HepG2 (cell line): Measurements from ENCODE around the gene PPP4C. TPM values are rescaled to one million over a fixed set of nuclear protein-coding genes. Genes with fewer than 3 reads are reported as not detected.

Experiments used
- CEBPG ChIP-seq: IDR thresholded peaks from 2 replicates; pipeline ENCODE4 v1.6.1; 2016
- NFKB2 ChIP-seq: sonication (generic); formaldehyde crosslinking; IDR thresholded peaks from 2 replicates; pipeline ENCODE4 v1.4.0; 2020; ENCODE audit warnings: missing genetic modification reagents, borderline replicate concordance
- NONO ChIP-seq, 2 experiments: fragments of 450-650 bp in 1 of 2; sonication (generic) in 1 of 2; formaldehyde crosslinking in 1 of 2; IDR thresholded peaks in 1 of 2; conservative IDR thresholded peaks in 1 of 2; 2 replicates each; pipeline versions ENCODE4 v1.6.1 to v1.8.0; 2017 to 2022; ENCODE audit warnings: mild to moderate bottlenecking in 1 of 2, missing genetic modification reagents in 1 of 2, moderate library complexity in 1 of 2
- ZFP90 ChIP-seq: sonication (generic); formaldehyde crosslinking; IDR thresholded peaks from 2 replicates; pipeline ENCODE4 v1.8.0; 2022; ENCODE audit warnings: missing genetic modification reagents, mild to moderate bottlenecking, inconsistent platforms, borderline replicate concordance
- ZNF136 ChIP-seq: sonication (generic); formaldehyde crosslinking; IDR thresholded peaks from 2 replicates; pipeline ENCODE4 v1.8.1; 2022; ENCODE audit warnings: low read depth, mild to moderate bottlenecking, moderate library complexity, missing genetic modification reagents
- ZNF709 ChIP-seq: sonication (generic); formaldehyde crosslinking; IDR thresholded peaks from 2 replicates; pipeline ENCODE4 v1.5.0; 2020; ENCODE audit warnings: mild to moderate bottlenecking, missing genetic modification reagents
- polyA plus RNA-seq, 8 experiments: library from polyadenylated mRNA; depleted of rRNA in 3 of 8; stranded (reverse) in 7 of 8; unstranded in 1 of 8; fragments of >200 nt; fragmentation: Illumina TruSeq in 4 of 8; extraction: Trizol in 4 of 8; gene quantifications; 2 replicates each; pipeline versions ENCODE4 v1.2.1 to v1.2.3, GENCODE V29; 2011 to 2016; ENCODE audit warnings: low read depth in 4 of 8, missing spikeins in 1 of 8, mixed read lengths in 1 of 8; ENCODE audit not compliant: insufficient read depth in 1 of 8
- total RNA-seq, 5 experiments: library from RNA; depleted of rRNA; stranded (reverse); fragments of >200 nt; fragmentation: Illumina TruSeq; extraction: Trizol; gene quantifications; 2 replicates each; pipeline ENCODE4 v1.2.3, GENCODE V29; 2016; ENCODE audit warnings: low read depth in 1 of 5
- TF ChIP-seq, protein P1 (sequence below): sonication (generic); formaldehyde crosslinking; IDR thresholded peaks from 2 replicates; pipeline ENCODE4 v1.8.1; 2023; ENCODE audit warnings: mild to moderate bottlenecking, inconsistent platforms, moderate library complexity, missing genetic modification reagents, borderline replicate concordance
- TF ChIP-seq, protein P2 (sequence below): sonication (generic); formaldehyde crosslinking; IDR thresholded peaks from 2 replicates; pipeline ENCODE4 v1.5.1; 2020; ENCODE audit warnings: mild to moderate bottlenecking, moderate library complexity, missing genetic modification reagents
- TF ChIP-seq, protein P3 (sequence below), 2 experiments: IDR thresholded peaks; 2 replicates each; pipeline ENCODE4 v1.6.1; 2011 to 2012; ENCODE audit warnings: low read length in 2 of 2, borderline replicate concordance in 1 of 2, low read depth in 1 of 2, mild to moderate bottlenecking in 1 of 2, moderate library complexity in 1 of 2
- TF ChIP-seq, protein P4 (sequence below): IDR thresholded peaks from 2 replicates; pipeline ENCODE4 v1.6.1; 2018; ENCODE audit warnings: missing genetic modification reagents
- TF ChIP-seq, protein P5 (sequence below): sonication (generic); formaldehyde crosslinking; IDR thresholded peaks from 2 replicates; pipeline ENCODE4 v1.9.0; 2021; ENCODE audit warnings: missing genetic modification reagents, mild to moderate bottlenecking, borderline replicate concordance
- TF ChIP-seq, protein P6 (sequence below): sonication (generic); formaldehyde crosslinking; IDR thresholded peaks from 2 replicates; pipeline ENCODE4 v1.8.0; 2023; ENCODE audit warnings: mild to moderate bottlenecking, missing genetic modification reagents
- TF ChIP-seq, protein P7 (sequence below): sonication (generic); formaldehyde crosslinking; IDR thresholded peaks from 2 replicates; pipeline ENCODE4 v1.4.0; 2020; ENCODE audit warnings: missing genetic modification reagents

PPP4C gene
- total and polyA plus RNA-seq, 2 of the 13 experiments (the other 11 are each of a cell fraction or from before 2014, with no cell fraction given) = 176 to 220 TPM

DNA sequence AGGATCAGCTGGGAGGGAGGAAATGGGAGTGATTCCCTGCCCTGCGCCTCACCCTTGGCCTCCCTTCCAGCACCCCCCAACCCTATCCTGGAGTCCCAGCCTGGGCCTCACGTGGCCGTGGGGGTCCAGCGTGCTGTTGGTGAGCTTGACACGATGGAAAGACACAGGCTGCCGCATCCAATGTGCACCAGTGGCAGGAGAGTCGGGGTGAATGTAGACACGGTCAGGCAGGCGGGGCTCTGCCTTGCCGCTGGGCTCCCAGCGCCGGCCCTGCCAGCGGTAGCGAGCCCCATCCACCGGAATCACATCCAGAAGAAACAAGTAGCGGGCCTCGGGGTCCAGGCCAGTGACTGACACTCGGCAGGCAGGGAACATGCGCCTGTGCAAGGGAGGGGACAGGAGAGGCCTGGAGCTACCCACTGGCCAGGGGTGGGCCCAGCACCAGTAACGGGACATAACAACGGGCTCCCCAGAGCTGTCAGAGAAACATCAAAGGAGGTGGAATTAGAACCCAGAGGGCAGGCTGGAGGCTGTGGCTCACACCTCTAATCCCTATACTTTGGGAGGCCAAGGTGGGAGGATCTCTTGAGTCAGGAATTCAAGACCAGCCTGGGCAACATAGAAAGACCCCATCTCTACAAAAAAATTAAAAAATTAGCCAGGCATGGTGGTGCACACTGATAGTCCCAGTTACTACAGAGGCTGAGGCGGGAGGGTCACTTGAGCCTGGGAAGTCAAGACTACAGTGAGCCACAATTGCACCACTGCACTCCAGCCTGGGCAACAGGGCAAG lies 13.2 kb downstream of the PPP4C start (continued):
- TF ChIP-seq NFKB2 (CRISPR knock-in tag) = peak; percentile 82; the same call in 1 of the 2 replicates
- TF ChIP-seq, protein P1, sequence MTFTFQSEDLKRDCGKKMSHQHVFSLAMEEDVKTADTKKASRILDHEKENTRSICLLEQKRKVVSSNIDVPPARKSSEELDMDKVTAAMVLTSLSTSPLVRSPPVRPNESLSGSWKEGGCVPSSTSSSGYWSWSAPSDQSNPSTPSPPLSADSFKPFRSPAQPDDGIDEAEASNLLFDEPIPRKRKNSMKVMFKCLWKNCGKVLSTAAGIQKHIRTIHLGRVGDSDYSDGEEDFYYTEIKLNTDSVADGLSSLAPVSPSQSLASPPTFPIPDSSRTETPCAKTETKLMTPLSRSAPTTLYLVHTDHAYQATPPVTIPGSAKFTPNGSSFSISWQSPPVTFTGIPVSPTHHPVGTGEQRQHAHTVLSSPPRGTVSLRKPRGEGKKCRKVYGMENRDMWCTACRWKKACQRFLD (CRISPR knock-in tag) = peak; percentile 46; the same call in 1 of the 2 replicates
- peak; percentile 52; the same call in 1 of the 2 replicates for TF ChIP-seq ZFP90
- no peak for TF ChIP-seq NONO (IDR thresholded peaks at IDR 0.05)
- TF ChIP-seq NONO (CRISPR knock-in tag; conservative IDR thresholded peaks at IDR 0.05) = 0 out of 2 replicates have a peak, but pooled peaks have one; percentile 26
- TF ChIP-seq, protein P2, sequence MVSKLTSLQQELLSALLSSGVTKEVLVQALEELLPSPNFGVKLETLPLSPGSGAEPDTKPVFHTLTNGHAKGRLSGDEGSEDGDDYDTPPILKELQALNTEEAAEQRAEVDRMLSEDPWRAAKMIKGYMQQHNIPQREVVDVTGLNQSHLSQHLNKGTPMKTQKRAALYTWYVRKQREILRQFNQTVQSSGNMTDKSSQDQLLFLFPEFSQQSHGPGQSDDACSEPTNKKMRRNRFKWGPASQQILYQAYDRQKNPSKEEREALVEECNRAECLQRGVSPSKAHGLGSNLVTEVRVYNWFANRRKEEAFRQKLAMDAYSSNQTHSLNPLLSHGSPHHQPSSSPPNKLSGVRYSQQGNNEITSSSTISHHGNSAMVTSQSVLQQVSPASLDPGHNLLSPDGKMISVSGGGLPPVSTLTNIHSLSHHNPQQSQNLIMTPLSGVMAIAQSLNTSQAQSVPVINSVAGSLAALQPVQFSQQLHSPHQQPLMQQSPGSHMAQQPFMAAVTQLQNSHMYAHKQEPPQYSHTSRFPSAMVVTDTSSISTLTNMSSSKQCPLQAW = peak; percentile 35; the same call in 1 of the 2 replicates
- TF ChIP-seq ZNF709 (CRISPR knock-in tag) = 0 out of 2 replicates have a peak, but pooled peaks have one; percentile 60
- TF ChIP-seq, protein P3, sequence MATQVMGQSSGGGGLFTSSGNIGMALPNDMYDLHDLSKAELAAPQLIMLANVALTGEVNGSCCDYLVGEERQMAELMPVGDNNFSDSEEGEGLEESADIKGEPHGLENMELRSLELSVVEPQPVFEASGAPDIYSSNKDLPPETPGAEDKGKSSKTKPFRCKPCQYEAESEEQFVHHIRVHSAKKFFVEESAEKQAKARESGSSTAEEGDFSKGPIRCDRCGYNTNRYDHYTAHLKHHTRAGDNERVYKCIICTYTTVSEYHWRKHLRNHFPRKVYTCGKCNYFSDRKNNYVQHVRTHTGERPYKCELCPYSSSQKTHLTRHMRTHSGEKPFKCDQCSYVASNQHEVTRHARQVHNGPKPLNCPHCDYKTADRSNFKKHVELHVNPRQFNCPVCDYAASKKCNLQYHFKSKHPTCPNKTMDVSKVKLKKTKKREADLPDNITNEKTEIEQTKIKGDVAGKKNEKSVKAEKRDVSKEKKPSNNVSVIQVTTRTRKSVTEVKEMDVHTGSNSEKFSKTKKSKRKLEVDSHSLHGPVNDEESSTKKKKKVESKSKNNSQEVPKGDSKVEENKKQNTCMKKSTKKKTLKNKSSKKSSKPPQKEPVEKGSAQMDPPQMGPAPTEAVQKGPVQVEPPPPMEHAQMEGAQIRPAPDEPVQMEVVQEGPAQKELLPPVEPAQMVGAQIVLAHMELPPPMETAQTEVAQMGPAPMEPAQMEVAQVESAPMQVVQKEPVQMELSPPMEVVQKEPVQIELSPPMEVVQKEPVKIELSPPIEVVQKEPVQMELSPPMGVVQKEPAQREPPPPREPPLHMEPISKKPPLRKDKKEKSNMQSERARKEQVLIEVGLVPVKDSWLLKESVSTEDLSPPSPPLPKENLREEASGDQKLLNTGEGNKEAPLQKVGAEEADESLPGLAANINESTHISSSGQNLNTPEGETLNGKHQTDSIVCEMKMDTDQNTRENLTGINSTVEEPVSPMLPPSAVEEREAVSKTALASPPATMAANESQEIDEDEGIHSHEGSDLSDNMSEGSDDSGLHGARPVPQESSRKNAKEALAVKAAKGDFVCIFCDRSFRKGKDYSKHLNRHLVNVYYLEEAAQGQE (IDR thresholded peaks at IDR 0.05; ENCODE audit: borderline replicate concordance in 1 of 2, low read depth in 1 of 2, low read length in 2 of 2) = no peak
- no peak for TF ChIP-seq CEBPG
- TF ChIP-seq, protein P4, sequence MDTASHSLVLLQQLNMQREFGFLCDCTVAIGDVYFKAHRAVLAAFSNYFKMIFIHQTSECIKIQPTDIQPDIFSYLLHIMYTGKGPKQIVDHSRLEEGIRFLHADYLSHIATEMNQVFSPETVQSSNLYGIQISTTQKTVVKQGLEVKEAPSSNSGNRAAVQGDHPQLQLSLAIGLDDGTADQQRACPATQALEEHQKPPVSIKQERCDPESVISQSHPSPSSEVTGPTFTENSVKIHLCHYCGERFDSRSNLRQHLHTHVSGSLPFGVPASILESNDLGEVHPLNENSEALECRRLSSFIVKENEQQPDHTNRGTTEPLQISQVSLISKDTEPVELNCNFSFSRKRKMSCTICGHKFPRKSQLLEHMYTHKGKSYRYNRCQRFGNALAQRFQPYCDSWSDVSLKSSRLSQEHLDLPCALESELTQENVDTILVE = no peak
- TF ChIP-seq, protein P5, sequence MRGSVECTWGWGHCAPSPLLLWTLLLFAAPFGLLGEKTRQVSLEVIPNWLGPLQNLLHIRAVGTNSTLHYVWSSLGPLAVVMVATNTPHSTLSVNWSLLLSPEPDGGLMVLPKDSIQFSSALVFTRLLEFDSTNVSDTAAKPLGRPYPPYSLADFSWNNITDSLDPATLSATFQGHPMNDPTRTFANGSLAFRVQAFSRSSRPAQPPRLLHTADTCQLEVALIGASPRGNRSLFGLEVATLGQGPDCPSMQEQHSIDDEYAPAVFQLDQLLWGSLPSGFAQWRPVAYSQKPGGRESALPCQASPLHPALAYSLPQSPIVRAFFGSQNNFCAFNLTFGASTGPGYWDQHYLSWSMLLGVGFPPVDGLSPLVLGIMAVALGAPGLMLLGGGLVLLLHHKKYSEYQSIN (CRISPR knock-in tag) = no peak
- TF ChIP-seq ZNF136 (CRISPR knock-in tag) = no peak
- TF ChIP-seq, protein P6, sequence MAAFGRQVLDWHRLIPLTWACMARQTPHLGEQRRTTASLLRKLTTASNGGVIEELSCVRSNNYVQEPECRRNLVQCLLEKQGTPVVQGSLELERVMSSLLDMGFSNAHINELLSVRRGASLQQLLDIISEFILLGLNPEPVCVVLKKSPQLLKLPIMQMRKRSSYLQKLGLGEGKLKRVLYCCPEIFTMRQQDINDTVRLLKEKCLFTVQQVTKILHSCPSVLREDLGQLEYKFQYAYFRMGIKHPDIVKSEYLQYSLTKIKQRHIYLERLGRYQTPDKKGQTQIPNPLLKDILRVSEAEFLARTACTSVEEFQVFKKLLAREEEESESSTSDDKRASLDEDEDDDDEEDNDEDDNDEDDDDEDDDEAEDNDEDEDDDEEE (CRISPR knock-in tag) = peak; percentile 41; the same call in 1 of the 2 replicates
- TF ChIP-seq, protein P7, sequence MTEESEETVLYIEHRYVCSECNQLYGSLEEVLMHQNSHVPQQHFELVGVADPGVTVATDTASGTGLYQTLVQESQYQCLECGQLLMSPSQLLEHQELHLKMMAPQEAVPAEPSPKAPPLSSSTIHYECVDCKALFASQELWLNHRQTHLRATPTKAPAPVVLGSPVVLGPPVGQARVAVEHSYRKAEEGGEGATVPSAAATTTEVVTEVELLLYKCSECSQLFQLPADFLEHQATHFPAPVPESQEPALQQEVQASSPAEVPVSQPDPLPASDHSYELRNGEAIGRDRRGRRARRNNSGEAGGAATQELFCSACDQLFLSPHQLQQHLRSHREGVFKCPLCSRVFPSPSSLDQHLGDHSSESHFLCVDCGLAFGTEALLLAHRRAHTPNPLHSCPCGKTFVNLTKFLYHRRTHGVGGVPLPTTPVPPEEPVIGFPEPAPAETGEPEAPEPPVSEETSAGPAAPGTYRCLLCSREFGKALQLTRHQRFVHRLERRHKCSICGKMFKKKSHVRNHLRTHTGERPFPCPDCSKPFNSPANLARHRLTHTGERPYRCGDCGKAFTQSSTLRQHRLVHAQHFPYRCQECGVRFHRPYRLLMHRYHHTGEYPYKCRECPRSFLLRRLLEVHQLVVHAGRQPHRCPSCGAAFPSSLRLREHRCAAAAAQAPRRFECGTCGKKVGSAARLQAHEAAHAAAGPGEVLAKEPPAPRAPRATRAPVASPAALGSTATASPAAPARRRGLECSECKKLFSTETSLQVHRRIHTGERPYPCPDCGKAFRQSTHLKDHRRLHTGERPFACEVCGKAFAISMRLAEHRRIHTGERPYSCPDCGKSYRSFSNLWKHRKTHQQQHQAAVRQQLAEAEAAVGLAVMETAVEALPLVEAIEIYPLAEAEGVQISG = peak; percentile 51; the same call in 1 of the 2 replicates
